HCT116 (cell line): ENCODE results near the gene MBOAT1. TPM values are rescaled to one million over a fixed set of nuclear protein-coding genes. Genes with fewer than 3 reads are reported as not detected.

Experiments used
- ATAC-seq: fragments of 200-7000 bp; cut with Tn5 transposase; 2 replicates; pipeline ENCODE4 v1.9.1; 2020; ENCODE audit warnings: mild to moderate bottlenecking, moderate library complexity
- BruUV-seq: library from RNA; stranded (reverse); fragments of 400-500 nt; replicated peaks from 2 replicates; lab custom pipeline; 2021; lab: Mats Ljungman, UMichigan
- CTCF ChIA-PET: fragments of 300-600 bp; sonication (Branson Sonifier 250); formaldehyde crosslinking; loops from one replicate; lab custom pipeline; 2021; ENCODE audit warnings: antibody characterized with exemption; lab: Charles Lee
- POLR2A ChIA-PET: fragments of 300-600, 350-600 bp; sonication (Branson Sonifier 250); formaldehyde crosslinking; loops from one replicate; lab custom pipeline; 2021; ENCODE audit warnings: antibody characterized with exemption; lab: Charles Lee
- RAD21 ChIA-PET, 2 experiments: fragments of 300-600 bp; sonication (Branson Sonifier 250); formaldehyde crosslinking; loops; one replicate each; lab custom pipeline; 2023; ENCODE audit warnings: low total read pairs in 2 of 2; ENCODE audit not compliant: uncharacterized antibody in 2 of 2, unreplicated experiment in 2 of 2, low non-redundant PET in 1 of 2; lab: Charles Lee
- DNase-seq: peaks from one replicate; pipeline ENCODE4 v3.0.0-alpha.2; 2010; ENCODE audit warnings: low read depth, low spot score
- H2AFZ ChIP-seq: fragments of 200-600 bp; shearing (Covaris generic), sonication (generic); 2 replicates; pipeline ENCODE4 v1.6.1; 2017; ENCODE audit warnings: low read depth, mixed run types, mixed read lengths, antibody characterized with exemption, low read length; ENCODE audit not compliant: poor library complexity, severe bottlenecking
- H3K27ac ChIP-seq: 2 replicates; pipeline ENCODE4 v1.5.1; 2012; ENCODE audit warnings: low read depth, low read length
- H3K27me3 ChIP-seq: fragments of 200-600 bp; sonication (generic); 2 replicates; pipeline ENCODE4 v1.6.1; 2016; ENCODE audit warnings: mixed run types, low read length, mixed read lengths; ENCODE audit not compliant: insufficient read depth
- H3K36me3 ChIP-seq, 2 experiments: fragments of 200-500 bp in 1 of 2; fragments of 200-600 bp in 1 of 2; sonication (Bioruptor generic) in 1 of 2; sonication (generic) in 1 of 2; 2 replicates each; pipeline versions ENCODE4 v1.5.1 to v1.6.1; 2014 to 2016; ENCODE audit warnings: low read length in 2 of 2, inconsistent platforms in 1 of 2, mixed read lengths in 1 of 2, mixed run types in 1 of 2; ENCODE audit not compliant: insufficient read depth in 2 of 2, control insufficient read depth in 1 of 2
- H3K4me1 ChIP-seq, 2 experiments: fragments of 200-600 bp in 1 of 2; sonication (generic) in 1 of 2; 2 replicates each; pipeline versions ENCODE4 v1.5.1 to v1.6.1; 2012 to 2017; ENCODE audit warnings: low read length in 2 of 2, inconsistent platforms in 1 of 2, mild to moderate bottlenecking in 1 of 2, mixed read lengths in 1 of 2, mixed run types in 1 of 2, moderate library complexity in 1 of 2; ENCODE audit not compliant: insufficient read depth in 2 of 2, control insufficient read depth in 1 of 2
- H3K4me2 ChIP-seq: fragments of 200-600 bp; sonication (generic); 2 replicates; pipeline ENCODE4 v1.6.1; 2017; ENCODE audit warnings: mixed run types, low read length, mixed read lengths
- H3K4me3 ChIP-seq, 2 experiments: fragments of 200-600 bp in 1 of 2; sonication (generic) in 1 of 2; replicated peaks in 1 of 2; 2 replicates each; pipeline ENCODE4 v1.5.1; 2011 to 2016; ENCODE audit warnings: low read length in 2 of 2, control low read depth in 1 of 2, low read depth in 1 of 2, mild to moderate bottlenecking in 1 of 2, mixed read lengths in 1 of 2, mixed run types in 1 of 2
- H3K79me2 ChIP-seq: fragments of 200-600 bp; sonication (generic); 2 replicates; pipeline ENCODE4 v1.6.1; 2017; ENCODE audit warnings: mild to moderate bottlenecking, mixed run types, low read length, moderate library complexity, mixed read lengths; ENCODE audit not compliant: insufficient read depth
- H3K9ac ChIP-seq: fragments of 200-600 bp; sonication (generic); 2 replicates; pipeline ENCODE4 v1.6.1; 2016; ENCODE audit warnings: low read length, mixed read lengths
- H3K9me2 ChIP-seq: fragments of 200-600 bp; sonication (generic), shearing (Covaris generic); 2 replicates; pipeline ENCODE4 v1.6.1; 2017; ENCODE audit warnings: mixed run types, mild to moderate bottlenecking, moderate library complexity; ENCODE audit not compliant: insufficient read depth
- H3K9me3 ChIP-seq, 2 experiments: fragments of 200-500 bp in 1 of 2; fragments of 200-600 bp in 1 of 2; sonication (Bioruptor generic) in 1 of 2; sonication (generic) in 1 of 2; 2 replicates each; pipeline ENCODE4 v1.6.1; 2014 to 2017; ENCODE audit warnings: low read length in 2 of 2, mixed read lengths in 2 of 2, inconsistent platforms in 1 of 2, low read depth in 1 of 2, mild to moderate bottlenecking in 1 of 2, mixed run types in 1 of 2, moderate library complexity in 1 of 2; ENCODE audit not compliant: control insufficient read depth in 1 of 2, insufficient read depth in 1 of 2
- H4K20me1 ChIP-seq: fragments of 200-600 bp; sonication (generic), shearing (Covaris generic); 2 replicates; pipeline ENCODE4 v1.6.1; 2017; ENCODE audit warnings: mixed run types, mild to moderate bottlenecking, moderate library complexity; ENCODE audit not compliant: insufficient read depth
- CBX3 ChIP-seq: IDR thresholded peaks from 2 replicates; pipeline ENCODE4 v1.6.1; 2012; ENCODE audit warnings: low read depth
- EZH2 ChIP-seq: fragments of 200-600 bp; sonication (generic); IDR thresholded peaks from 2 replicates; pipeline ENCODE4 v1.6.1; 2017; ENCODE audit warnings: antibody characterized with exemption, mixed run types
- EZH2phosphoT487 ChIP-seq: fragments of 200-600 bp; IDR thresholded peaks from 2 replicates; pipeline ENCODE4 v1.6.1; 2018; ENCODE audit warnings: antibody characterized with exemption, borderline replicate concordance
- FOSL1 ChIP-seq: IDR thresholded peaks from 2 replicates; pipeline ENCODE4 v1.6.1; 2012; ENCODE audit warnings: low read depth
- POLR2AphosphoS5 ChIP-seq: IDR thresholded peaks from 2 replicates; pipeline ENCODE4 v1.6.1; 2011; ENCODE audit warnings: mild to moderate bottlenecking, low read depth, low read length, moderate library complexity
- REST ChIP-seq: IDR thresholded peaks from 2 replicates; pipeline ENCODE4 v1.6.1; 2012; ENCODE audit warnings: low read depth
- YY1 ChIP-seq: IDR thresholded peaks from 2 replicates; pipeline ENCODE4 v1.6.1; 2011; ENCODE audit warnings: low read length, low read depth, moderate library complexity, mild to moderate bottlenecking; ENCODE audit not compliant: insufficient replicate concordance; ENCODE audit errors: extremely low read depth
- intact Hi-C: fragments of 100-400 bp; cut with micrococcal nuclease; formaldehyde crosslinking; loops from 2 replicates; pipeline ENCODE4 v1.10.0; 2022
- total RNA-seq: library from RNA; stranded (reverse); gene quantifications from one replicate; pipeline ENCODE4 v1.2.1, GENCODE V29; 2021; ENCODE audit not compliant: unreplicated experiment
- TF ChIP-seq, protein P1 (sequence below), 3 experiments: fragments of 200-600 bp in 1 of 3; sonication (generic) in 1 of 3; IDR thresholded peaks in 2 of 3; conservative IDR thresholded peaks in 1 of 3; 2 replicates each; pipeline ENCODE4 v1.5.1; 2012 to 2017; ENCODE audit warnings: low read depth in 2 of 3, low read length in 2 of 3, antibody characterized with exemption in 1 of 3, borderline replicate concordance in 1 of 3, control low read depth in 1 of 3, mild to moderate bottlenecking in 1 of 3, mixed read lengths in 1 of 3, mixed run types in 1 of 3, moderate library complexity in 1 of 3; ENCODE audit not compliant: insufficient read depth in 1 of 3
- TF ChIP-seq, protein P2 (sequence below): IDR thresholded peaks from 2 replicates; pipeline ENCODE4 v1.6.1; 2011; ENCODE audit warnings: mild to moderate bottlenecking, low read length, moderate library complexity; ENCODE audit not compliant: insufficient replicate concordance; ENCODE audit errors: extremely low read depth

Gene MBOAT1
- total RNA-seq, 1 experiment from 2014 or later, result 11.7 TPM

GRCh38 chr6:20070047-20070446 lies 142.2 kb downstream of the MBOAT1 start:
- intact Hi-C loops, result no loop called here
- ChIA-PET RAD21 (no interaction called here), POLR2A (no interaction called here), CTCF (no interaction called here)
- Histone ChIP-seq H3K27me3 (no peaks in the 10 kb centered on the region), H2AFZ (no peak overlapping the region), H3K27ac (no peak overlapping the region), H3K4me1 (no peaks in the 10 kb centered on the region), H3K4me3 (no peak overlapping the region), H3K9me2 (no peaks in the 10 kb centered on the region), H3K9me3 (no peaks in the 10 kb centered on the region), H3K9ac (no peak overlapping the region), H3K79me2 (no peaks in the 10 kb centered on the region), H4K20me1 (no peaks in the 10 kb centered on the region), H3K36me3 (no peaks in the 10 kb centered on the region), H3K4me2 (no peak overlapping the region)
- no TSS peak for BruUV-seq
- DNase-seq (no peak), ATAC-seq (no peak)
- TF ChIP-seq FOSL1, result no peak
- no peak for TF ChIP-seq YY1
- TF ChIP-seq CBX3, result no peak
- TF ChIP-seq EZH2, result no peak
- TF ChIP-seq EZH2phosphoT487, result no peak
- TF ChIP-seq, protein P1, sequence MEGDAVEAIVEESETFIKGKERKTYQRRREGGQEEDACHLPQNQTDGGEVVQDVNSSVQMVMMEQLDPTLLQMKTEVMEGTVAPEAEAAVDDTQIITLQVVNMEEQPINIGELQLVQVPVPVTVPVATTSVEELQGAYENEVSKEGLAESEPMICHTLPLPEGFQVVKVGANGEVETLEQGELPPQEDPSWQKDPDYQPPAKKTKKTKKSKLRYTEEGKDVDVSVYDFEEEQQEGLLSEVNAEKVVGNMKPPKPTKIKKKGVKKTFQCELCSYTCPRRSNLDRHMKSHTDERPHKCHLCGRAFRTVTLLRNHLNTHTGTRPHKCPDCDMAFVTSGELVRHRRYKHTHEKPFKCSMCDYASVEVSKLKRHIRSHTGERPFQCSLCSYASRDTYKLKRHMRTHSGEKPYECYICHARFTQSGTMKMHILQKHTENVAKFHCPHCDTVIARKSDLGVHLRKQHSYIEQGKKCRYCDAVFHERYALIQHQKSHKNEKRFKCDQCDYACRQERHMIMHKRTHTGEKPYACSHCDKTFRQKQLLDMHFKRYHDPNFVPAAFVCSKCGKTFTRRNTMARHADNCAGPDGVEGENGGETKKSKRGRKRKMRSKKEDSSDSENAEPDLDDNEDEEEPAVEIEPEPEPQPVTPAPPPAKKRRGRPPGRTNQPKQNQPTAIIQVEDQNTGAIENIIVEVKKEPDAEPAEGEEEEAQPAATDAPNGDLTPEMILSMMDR (IDR thresholded peaks at IDR 0.05 in 2 of 3, conservative IDR thresholded peaks at IDR 0.05 in 1 of 3; ENCODE audit: borderline replicate concordance in 1 of 3, insufficient read depth in 1 of 3, low read depth in 2 of 3, low read length in 2 of 3), result no peak
- no peak for TF ChIP-seq POLR2AphosphoS5
- TF ChIP-seq, protein P2, sequence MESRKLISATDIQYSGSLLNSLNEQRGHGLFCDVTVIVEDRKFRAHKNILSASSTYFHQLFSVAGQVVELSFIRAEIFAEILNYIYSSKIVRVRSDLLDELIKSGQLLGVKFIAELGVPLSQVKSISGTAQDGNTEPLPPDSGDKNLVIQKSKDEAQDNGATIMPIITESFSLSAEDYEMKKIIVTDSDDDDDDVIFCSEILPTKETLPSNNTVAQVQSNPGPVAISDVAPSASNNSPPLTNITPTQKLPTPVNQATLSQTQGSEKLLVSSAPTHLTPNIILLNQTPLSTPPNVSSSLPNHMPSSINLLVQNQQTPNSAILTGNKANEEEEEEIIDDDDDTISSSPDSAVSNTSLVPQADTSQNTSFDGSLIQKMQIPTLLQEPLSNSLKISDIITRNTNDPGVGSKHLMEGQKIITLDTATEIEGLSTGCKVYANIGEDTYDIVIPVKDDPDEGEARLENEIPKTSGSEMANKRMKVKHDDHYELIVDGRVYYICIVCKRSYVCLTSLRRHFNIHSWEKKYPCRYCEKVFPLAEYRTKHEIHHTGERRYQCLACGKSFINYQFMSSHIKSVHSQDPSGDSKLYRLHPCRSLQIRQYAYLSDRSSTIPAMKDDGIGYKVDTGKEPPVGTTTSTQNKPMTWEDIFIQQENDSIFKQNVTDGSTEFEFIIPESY, result no peak
- TF ChIP-seq REST, result no peak
